Anterior cingulate cortex (tissue), 58 donors: ENCODE measurements around the gene BTRC.
A peak's percentile ranks its signal among the peaks of the same experiment; 100 is the strongest.

Source experiments
- DNase-seq, 58 donors: peaks; one replicate each; lab custom pipeline; 2025; lab: John Stamatoyannopoulos, UW

The BTRC gene

GRCh38 chr10:101575580-101576210 is 221.7 kb downstream of the BTRC start:
- no peak for DNase-seq

- DNase-seq: no peak
Observed at GRCh38 chr10:101576211-101576863, 222.4 kb downstream of the BTRC start.

- DNase-seq: no peak
Observed at GRCh38 chr10:101577121-101577871, 223.3 kb downstream of the BTRC start.

GRCh38 chr10:101578192-101578591 is 224.2 kb downstream of the BTRC start:
- peak in 1 of 58 donors; percentile 7 for DNase-seq

- DNase-seq: no peak
Observed at GRCh38 chr10:101578803-101579515, 225.0 kb downstream of the BTRC start.

GRCh38 chr10:101579516-101579870 is 225.5 kb downstream of the BTRC start:
- no peak for DNase-seq

- DNase-seq: no peak
Observed at GRCh38 chr10:101580486-101581399, 226.8 kb downstream of the BTRC start.

- no peak for DNase-seq
Observed at GRCh38 chr10:101585841-101586240, 231.9 kb downstream of the BTRC start.

- DNase-seq: peak; percentile 51 to 97 (median 90)
Observed at GRCh38 chr10:101587725-101588653, 234.0 kb downstream of the BTRC start, which contains the start of the genes DPCD and POLL. Gene DPCD, plus strand, starts transcription at chr10:101588321. Its CDS starts 16 bp downstream, at chr10:101588337. Gene POLL, minus strand, starts transcription at chr10:101588257. Its CDS starts 897 bp downstream, at chr10:101587360.

- DNase-seq: no peak
Observed at GRCh38 chr10:101588879-101589278, 234.9 kb downstream of the BTRC start.

- peak in 1 of 58 donors; percentile 24 for DNase-seq
Observed at GRCh38 chr10:101593331-101593730, 239.4 kb downstream of the BTRC start.

GRCh38 chr10:101595591-101596433 is 241.8 kb downstream of the BTRC start:
- DNase-seq: no peak

- no peak for DNase-seq
Observed at GRCh38 chr10:101597091-101597900, 243.3 kb downstream of the BTRC start.

GRCh38 chr10:101601541-101601940 is 247.6 kb downstream of the BTRC start:
- peak in 1 of 58 donors; percentile 18 for DNase-seq

GRCh38 chr10:101602761-101603398 is 248.9 kb downstream of the BTRC start:
- peak in 57 of 58 donors; percentile 8 to 85 (median 57) for DNase-seq
